SK-N-SH treated with all-trans-retinoic acid at 6 μM for 48 hours (cell line): ENCODE data around the gene SPACA6.
"Not testable (repeated sequence)": the region's sequence is repeated elsewhere in the genome, so short reads cannot be mapped to it uniquely, and the experiment has no call there.

Source experiments
- ATAC-seq: fragments of 200-7000 bp; cut with Tn5 transposase; 3 replicates; pipeline ENCODE4 v1.9.1; 2020; ENCODE audit warnings: mild to moderate bottlenecking, moderate library complexity
- ARNTL ChIP-seq: fragments of 450-650 bp; formaldehyde crosslinking; IDR thresholded peaks from 2 replicates; pipeline ENCODE4 v1.5.0; 2020; ENCODE audit warnings: low read depth, mild to moderate bottlenecking, moderate library complexity, borderline replicate concordance
- BACH2 ChIP-seq: fragments of 250-450 bp; sonication (Bioruptor Pico); IDR thresholded peaks from 2 replicates; pipeline ENCODE4 v1.9.0; 2021; ENCODE audit warnings: mild to moderate bottlenecking, borderline replicate concordance
- CSDC2 ChIP-seq: fragments of 250-450 bp; sonication (Bioruptor Pico); IDR thresholded peaks from 2 replicates; pipeline ENCODE4 v1.5.0; 2020; ENCODE audit warnings: mild to moderate bottlenecking, moderate library complexity
- CSRNP3 ChIP-seq: fragments of 250-450 bp; sonication (Bioruptor Pico); IDR thresholded peaks from 2 replicates; pipeline ENCODE4 v1.5.1; 2021; ENCODE audit warnings: mild to moderate bottlenecking, moderate library complexity
- ESRRG ChIP-seq: fragments of 250-450 bp; sonication (Bioruptor Pico); IDR thresholded peaks from 2 replicates; pipeline ENCODE4 v1.6.1; 2021; ENCODE audit warnings: mild to moderate bottlenecking
- GLIS3 ChIP-seq: fragments of 250-450 bp; sonication (Bioruptor Pico); IDR thresholded peaks from 2 replicates; pipeline ENCODE4 v1.5.0; 2020; ENCODE audit warnings: mild to moderate bottlenecking, moderate library complexity
- ISL1 ChIP-seq: fragments of 250-450 bp; sonication (Bioruptor Pico); IDR thresholded peaks from 2 replicates; pipeline ENCODE4 v2.1.2; 2022; ENCODE audit warnings: mild to moderate bottlenecking, moderate library complexity
- OSR1 ChIP-seq: fragments of 250-450 bp; sonication (Bioruptor Pico); IDR thresholded peaks from 2 replicates; pipeline ENCODE4 v1.8.0; 2022; ENCODE audit warnings: moderate library complexity, mild to moderate bottlenecking, inconsistent platforms
- PATZ1 ChIP-seq: fragments of 250-450 bp; sonication (Bioruptor Pico); IDR thresholded peaks from 2 replicates; pipeline ENCODE4 v1.8.0; 2020; ENCODE audit warnings: mild to moderate bottlenecking, moderate library complexity, borderline replicate concordance
- PPARA ChIP-seq: fragments of 250-450 bp; sonication (Bioruptor Pico); IDR thresholded peaks from 2 replicates; pipeline ENCODE4 v1.5.0; 2020; ENCODE audit warnings: mild to moderate bottlenecking, borderline replicate concordance
- RARB ChIP-seq: fragments of 250-450 bp; sonication (Bioruptor Pico); IDR thresholded peaks from 2 replicates; pipeline ENCODE4 v1.8.0; 2021; ENCODE audit warnings: mild to moderate bottlenecking, moderate library complexity
- SNAI2 ChIP-seq: fragments of 250-450 bp; sonication (Bioruptor Pico); IDR thresholded peaks from 2 replicates; pipeline ENCODE4 v1.5.0; 2020; ENCODE audit warnings: mild to moderate bottlenecking, moderate library complexity
- TOX ChIP-seq: fragments of 250-450 bp; sonication (Bioruptor Pico); IDR thresholded peaks from 2 replicates; pipeline ENCODE4 v1.8.0; 2021; ENCODE audit warnings: mild to moderate bottlenecking, moderate library complexity, borderline replicate concordance
- TSHZ2 ChIP-seq: fragments of 250-450 bp; sonication (Bioruptor Pico); IDR thresholded peaks from 2 replicates; pipeline ENCODE4 v1.5.0; 2020; ENCODE audit warnings: mild to moderate bottlenecking, moderate library complexity
- ZC3H10 ChIP-seq: fragments of 250-450 bp; sonication (Bioruptor Pico); IDR thresholded peaks from 2 replicates; pipeline ENCODE4 v1.5.1; 2021; ENCODE audit warnings: mild to moderate bottlenecking, moderate library complexity
- ZFP3 ChIP-seq: fragments of 250-450 bp; sonication (Bioruptor Pico); IDR thresholded peaks from 2 replicates; pipeline ENCODE4 v1.5.0; 2020; ENCODE audit warnings: mild to moderate bottlenecking, moderate library complexity
- ZNF70 ChIP-seq: fragments of 450-650 bp; formaldehyde crosslinking; IDR thresholded peaks from 2 replicates; pipeline ENCODE4 v1.5.0; 2020; ENCODE audit warnings: mild to moderate bottlenecking, moderate library complexity
- ZNF8 ChIP-seq: fragments of 450-650 bp; formaldehyde crosslinking; IDR thresholded peaks from 2 replicates; pipeline ENCODE4 v1.5.0; 2020; ENCODE audit warnings: mild to moderate bottlenecking, moderate library complexity
- TF ChIP-seq, protein P1 (sequence below): fragments of 250-450 bp; sonication (Bioruptor Pico); IDR thresholded peaks from 2 replicates; pipeline ENCODE4 v1.5.1; 2020; ENCODE audit warnings: low read depth, mild to moderate bottlenecking, moderate library complexity
- TF ChIP-seq, protein P2 (sequence below): fragments of 250-450 bp; sonication (Bioruptor Pico); IDR thresholded peaks from 2 replicates; pipeline ENCODE4 v1.8.0; 2021; ENCODE audit warnings: low read depth, mild to moderate bottlenecking, moderate library complexity, borderline replicate concordance

Gene SPACA6

GRCh38 chr19:51737389-51737788 lies 44.3 kb downstream of the SPACA6 start:
- TF ChIP-seq ZNF70 (CRISPR knock-in tag) (no peak), ARNTL (CRISPR knock-in tag) (no peak), CSRNP3 (no peak), ESRRG (no peak)
- TF ChIP-seq, protein P1, sequence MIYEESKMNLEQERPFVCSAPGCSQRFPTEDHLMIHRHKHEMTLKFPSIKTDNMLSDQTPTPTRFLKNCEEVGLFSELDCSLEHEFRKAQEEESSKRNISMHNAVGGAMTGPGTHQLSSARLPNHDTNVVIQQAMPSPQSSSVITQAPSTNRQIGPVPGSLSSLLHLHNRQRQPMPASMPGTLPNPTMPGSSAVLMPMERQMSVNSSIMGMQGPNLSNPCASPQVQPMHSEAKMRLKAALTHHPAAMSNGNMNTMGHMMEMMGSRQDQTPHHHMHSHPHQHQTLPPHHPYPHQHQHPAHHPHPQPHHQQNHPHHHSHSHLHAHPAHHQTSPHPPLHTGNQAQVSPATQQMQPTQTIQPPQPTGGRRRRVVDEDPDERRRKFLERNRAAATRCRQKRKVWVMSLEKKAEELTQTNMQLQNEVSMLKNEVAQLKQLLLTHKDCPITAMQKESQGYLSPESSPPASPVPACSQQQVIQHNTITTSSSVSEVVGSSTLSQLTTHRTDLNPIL (CRISPR knock-in tag): no peak
- ATAC-seq: no peak

DNA sequence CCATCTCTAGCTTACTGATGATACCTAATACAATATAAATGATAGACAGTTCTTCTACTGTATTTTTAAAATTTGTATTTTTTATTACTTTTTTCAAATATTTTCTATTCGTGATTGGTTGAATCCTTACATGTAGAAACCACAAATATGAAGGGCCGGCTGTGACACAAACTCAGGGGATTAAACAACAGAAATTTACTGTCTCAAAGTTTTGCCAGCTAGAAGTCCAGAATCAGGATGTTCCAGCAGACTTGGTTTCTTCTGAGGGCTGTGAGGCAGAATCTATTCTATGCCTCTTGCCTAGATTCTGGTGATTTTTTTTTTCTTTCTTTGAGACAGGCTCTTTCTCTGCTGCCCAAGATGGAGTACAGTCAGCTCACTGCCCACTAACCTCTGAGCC lies 44.8 kb downstream of the SPACA6 start:
- no peak for TF ChIP-seq BACH2 (CRISPR knock-in tag)
- no peak for TF ChIP-seq ZC3H10 (CRISPR knock-in tag)
- no peak for TF ChIP-seq ARNTL (CRISPR knock-in tag)
- TF ChIP-seq ZNF70 (CRISPR knock-in tag): no peak
- TF ChIP-seq ZNF8 (CRISPR knock-in tag): no peak
- TF ChIP-seq CSDC2 (CRISPR knock-in tag): no peak
- no peak for TF ChIP-seq OSR1
- no peak for ATAC-seq

DNA sequence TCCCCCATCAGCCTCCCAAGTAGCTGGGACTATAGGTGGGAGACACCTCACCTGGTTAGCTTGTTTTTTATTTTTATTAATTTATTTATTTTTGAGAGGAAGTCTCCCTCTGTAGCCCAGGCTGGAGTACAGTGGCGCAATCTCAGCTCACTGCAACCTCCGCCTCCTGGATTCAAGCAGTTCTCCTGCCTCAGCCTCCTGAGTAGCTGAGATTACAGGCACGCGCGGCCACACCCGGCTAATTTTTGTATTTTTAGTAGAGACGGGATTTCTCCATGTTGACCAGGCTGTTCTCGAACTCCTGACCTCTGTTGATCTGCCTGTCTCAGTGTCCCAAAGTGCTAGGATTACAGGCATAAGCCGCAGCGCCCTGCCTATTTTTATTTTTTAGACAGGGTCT lies 45.4 kb downstream of the SPACA6 start:
- ATAC-seq: not testable (repeated sequence)

DNA sequence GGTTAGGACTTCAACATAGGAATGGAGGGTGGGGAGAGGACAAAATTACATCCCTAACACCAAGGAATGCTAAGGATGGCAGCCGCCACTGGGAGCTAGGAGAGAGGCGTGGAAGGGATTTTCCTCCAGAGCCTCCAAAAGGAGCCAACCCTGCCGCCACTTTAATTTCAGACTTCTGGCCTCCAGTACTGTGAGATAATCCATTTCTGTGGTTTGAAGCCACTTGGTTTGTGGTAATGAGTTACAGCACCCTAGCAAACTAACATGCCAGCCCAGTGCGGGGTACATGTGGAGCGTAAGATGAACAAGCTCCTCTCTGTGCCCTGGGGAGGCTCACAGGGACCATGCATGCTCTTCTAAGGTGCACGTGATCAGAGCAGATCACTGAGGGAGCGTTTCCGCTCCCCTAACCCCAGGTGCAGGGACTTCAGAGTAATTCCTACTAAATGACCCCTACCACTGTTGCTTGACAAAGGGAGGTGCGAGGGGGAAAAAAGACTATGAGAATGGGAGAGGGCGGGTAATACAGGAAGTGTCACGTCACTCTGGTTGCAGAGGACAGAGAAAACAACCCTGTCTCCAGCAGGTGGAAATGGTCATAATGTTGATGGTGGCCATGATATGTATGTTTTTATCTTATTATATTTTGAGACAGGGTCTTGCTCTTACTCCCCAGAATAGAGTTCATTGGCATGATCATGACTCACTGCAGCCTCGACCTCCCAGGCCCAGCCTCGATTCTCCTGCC lies 46.5 kb downstream of the SPACA6 start:
- no peak for TF ChIP-seq TOX (CRISPR knock-in tag)
- TF ChIP-seq ZC3H10 (CRISPR knock-in tag): no peak
- TF ChIP-seq PPARA (CRISPR knock-in tag): no peak
- TF ChIP-seq, protein P2, sequence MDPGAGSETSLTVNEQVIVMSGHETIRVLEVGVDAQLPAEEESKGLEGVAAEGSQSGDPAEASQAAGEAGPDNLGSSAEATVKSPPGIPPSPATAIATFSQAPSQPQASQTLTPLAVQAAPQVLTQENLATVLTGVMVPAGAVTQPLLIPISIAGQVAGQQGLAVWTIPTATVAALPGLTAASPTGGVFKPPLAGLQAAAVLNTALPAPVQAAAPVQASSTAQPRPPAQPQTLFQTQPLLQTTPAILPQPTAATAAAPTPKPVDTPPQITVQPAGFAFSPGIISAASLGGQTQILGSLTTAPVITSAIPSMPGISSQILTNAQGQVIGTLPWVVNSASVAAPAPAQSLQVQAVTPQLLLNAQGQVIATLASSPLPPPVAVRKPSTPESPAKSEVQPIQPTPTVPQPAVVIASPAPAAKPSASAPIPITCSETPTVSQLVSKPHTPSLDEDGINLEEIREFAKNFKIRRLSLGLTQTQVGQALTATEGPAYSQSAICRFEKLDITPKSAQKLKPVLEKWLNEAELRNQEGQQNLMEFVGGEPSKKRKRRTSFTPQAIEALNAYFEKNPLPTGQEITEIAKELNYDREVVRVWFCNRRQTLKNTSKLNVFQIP (CRISPR knock-in tag): no peak
- no peak for TF ChIP-seq PATZ1
- no peak for TF ChIP-seq ISL1 (CRISPR knock-in tag)
- TF ChIP-seq CSRNP3: no peak
- no peak for TF ChIP-seq SNAI2 (CRISPR knock-in tag)
- TF ChIP-seq TSHZ2 (CRISPR knock-in tag): no peak
- TF ChIP-seq ZFP3 (CRISPR knock-in tag): no peak
- TF ChIP-seq, protein P1 (CRISPR knock-in tag): no peak
- no peak for TF ChIP-seq CSDC2 (CRISPR knock-in tag)
- no peak for TF ChIP-seq RARB
- no peak for TF ChIP-seq ZNF70 (CRISPR knock-in tag)
- TF ChIP-seq GLIS3 (CRISPR knock-in tag): no peak
- no peak for ATAC-seq
